EL (cell line): ENCODE results near the gene SMC1B.
"Not testable (repeated sequence)": the region's sequence is repeated elsewhere in the genome, so short reads cannot be mapped to it uniquely, and the experiment has no call there.

Experiments
- DNase-seq: peaks from one replicate; pipeline ENCODE4 v3.0.0-alpha.2; 2016

SMC1B gene, protein sequence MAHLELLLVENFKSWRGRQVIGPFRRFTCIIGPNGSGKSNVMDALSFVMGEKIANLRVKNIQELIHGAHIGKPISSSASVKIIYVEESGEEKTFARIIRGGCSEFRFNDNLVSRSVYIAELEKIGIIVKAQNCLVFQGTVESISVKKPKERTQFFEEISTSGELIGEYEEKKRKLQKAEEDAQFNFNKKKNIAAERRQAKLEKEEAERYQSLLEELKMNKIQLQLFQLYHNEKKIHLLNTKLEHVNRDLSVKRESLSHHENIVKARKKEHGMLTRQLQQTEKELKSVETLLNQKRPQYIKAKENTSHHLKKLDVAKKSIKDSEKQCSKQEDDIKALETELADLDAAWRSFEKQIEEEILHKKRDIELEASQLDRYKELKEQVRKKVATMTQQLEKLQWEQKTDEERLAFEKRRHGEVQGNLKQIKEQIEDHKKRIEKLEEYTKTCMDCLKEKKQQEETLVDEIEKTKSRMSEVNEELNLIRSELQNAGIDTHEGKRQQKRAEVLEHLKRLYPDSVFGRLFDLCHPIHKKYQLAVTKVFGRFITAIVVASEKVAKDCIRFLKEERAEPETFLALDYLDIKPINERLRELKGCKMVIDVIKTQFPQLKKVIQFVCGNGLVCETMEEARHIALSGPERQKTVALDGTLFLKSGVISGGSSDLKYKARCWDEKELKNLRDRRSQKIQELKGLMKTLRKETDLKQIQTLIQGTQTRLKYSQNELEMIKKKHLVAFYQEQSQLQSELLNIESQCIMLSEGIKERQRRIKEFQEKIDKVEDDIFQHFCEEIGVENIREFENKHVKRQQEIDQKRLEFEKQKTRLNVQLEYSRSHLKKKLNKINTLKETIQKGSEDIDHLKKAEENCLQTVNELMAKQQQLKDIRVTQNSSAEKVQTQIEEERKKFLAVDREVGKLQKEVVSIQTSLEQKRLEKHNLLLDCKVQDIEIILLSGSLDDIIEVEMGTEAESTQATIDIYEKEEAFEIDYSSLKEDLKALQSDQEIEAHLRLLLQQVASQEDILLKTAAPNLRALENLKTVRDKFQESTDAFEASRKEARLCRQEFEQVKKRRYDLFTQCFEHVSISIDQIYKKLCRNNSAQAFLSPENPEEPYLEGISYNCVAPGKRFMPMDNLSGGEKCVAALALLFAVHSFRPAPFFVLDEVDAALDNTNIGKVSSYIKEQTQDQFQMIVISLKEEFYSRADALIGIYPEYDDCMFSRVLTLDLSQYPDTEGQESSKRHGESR

DNA sequence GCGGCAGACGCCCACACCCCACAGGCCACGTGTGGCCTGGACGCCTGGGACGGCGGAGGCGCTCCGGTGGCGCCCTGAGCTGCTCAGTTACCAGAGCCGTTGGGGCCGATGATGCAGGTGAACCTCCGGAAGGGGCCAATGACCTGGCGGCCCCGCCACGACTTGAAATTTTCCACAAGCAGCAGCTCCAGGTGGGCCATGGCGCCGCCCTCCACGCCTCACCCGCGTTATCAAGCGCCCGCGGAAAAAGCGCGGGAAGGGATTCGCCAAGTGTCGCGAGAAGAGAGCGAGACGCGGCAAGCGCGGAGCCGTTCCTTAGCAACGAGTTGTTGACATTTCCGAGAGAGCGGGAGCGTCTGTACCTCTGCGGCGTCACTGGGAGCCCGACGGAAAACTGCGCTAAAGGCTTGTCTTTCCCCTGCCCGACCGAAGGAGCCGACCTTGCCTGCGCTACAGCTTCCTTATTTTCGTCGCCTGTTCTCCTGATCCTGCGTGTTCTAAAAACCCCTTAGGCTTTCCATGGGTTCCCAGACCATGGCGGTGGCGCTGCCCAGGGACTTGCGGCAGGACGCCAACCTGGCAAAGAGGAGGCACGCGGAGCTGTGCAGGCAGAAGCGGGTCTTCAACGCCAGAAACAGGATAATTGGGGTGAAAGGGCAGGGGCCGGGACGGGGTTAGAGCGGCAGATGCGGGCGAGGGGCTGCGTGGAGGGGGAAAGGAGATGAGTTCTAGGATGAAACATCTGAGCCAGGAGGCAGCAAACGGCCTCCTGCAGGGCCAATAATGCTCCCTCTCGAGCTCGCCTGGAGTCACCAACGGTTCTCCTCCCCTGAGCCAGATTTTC, at the start of gene SMC1B, which contains the start of gene RIBC2:
Gene SMC1B (minus strand): TSS at position 232 of the 844 bp plus-strand sequence. CDS start 32 bp downstream, at position 200.
Gene RIBC2 (plus strand): TSS at position 326 of the 844 bp plus-strand sequence. CDS start 194 bp downstream, at position 520.
- peak; percentile 85 for DNase-seq

GRCh38 chr22:45462034-45462655, 48.7 kb upstream of the SMC1B start:
- no peak for DNase-seq

GRCh38 chr22:45460288-45461109, 47.1 kb upstream of the SMC1B start:
- DNase-seq: no peak

DNA sequence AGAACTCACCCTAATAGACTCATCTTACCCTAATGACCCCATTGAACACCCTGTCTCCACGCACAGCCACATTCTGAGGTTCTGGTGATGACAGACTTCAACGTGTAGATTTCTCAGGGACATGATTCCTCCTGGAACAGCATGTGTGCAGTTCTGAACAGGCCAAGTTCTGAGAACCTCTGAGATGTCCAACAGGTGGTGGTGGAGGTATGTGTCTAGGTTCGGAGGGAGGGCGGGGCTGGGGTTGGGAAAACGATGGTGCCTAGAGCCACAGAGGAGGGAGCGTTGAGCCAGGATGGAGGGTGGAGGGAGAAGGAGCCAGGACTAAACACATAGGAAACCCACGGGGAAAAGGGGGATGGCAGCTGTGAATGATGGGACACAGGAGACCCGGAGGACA, 45.8 kb upstream of the SMC1B start:
- DNase-seq: no peak

- DNase-seq: no peak
Observed at GRCh38 chr22:45458532-45458931, 45.1 kb upstream of the SMC1B start.

GRCh38 chr22:45456811-45457210, 43.4 kb upstream of the SMC1B start:
- no peak for DNase-seq

GRCh38 chr22:45455621-45456020, 42.2 kb upstream of the SMC1B start:
- no peak for DNase-seq

DNA sequence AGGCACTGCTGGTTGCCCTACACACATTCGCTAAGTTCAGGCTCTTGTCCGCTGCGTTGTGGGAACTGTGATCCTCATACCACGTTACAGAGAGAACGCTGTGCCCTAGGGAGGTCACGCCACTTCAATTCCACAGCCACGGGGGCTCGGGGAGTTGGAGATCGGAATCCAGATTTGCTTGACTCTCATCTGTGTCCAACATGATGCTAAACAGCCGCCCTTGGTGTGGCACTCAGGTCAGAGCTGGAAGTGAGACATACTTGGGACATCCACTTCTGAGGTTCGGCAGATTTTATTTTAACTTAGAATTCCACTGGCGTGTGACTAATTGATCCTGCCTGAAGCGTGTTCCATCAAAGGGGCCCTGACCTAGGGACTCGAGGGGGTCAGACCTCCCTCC, 41.8 kb upstream of the SMC1B start:
- DNase-seq: peak; percentile 42

DNA sequence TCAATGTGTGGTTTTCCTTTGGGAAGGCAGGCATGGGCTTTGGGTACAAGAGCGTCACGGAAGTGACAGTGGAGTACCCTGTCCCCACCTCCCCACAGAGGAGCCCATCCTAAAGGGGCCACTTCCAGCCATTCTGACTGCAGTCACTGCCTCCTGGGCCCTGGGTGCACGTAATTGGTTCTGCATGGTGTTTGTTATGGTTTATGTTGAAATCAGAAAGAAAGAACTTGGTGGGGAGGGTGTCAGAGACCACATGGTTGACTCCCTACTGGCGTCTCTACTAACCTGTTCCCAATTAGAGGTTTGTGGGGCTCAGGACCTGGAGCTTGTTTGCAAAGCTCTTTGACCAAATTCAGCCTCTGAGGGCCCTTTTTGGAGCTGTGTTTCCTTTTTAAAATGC, 40.9 kb upstream of the SMC1B start:
- DNase-seq: peak; percentile 49

- DNase-seq: no peak
Observed at GRCh38 chr22:45453764-45454163, 40.4 kb upstream of the SMC1B start.

DNA sequence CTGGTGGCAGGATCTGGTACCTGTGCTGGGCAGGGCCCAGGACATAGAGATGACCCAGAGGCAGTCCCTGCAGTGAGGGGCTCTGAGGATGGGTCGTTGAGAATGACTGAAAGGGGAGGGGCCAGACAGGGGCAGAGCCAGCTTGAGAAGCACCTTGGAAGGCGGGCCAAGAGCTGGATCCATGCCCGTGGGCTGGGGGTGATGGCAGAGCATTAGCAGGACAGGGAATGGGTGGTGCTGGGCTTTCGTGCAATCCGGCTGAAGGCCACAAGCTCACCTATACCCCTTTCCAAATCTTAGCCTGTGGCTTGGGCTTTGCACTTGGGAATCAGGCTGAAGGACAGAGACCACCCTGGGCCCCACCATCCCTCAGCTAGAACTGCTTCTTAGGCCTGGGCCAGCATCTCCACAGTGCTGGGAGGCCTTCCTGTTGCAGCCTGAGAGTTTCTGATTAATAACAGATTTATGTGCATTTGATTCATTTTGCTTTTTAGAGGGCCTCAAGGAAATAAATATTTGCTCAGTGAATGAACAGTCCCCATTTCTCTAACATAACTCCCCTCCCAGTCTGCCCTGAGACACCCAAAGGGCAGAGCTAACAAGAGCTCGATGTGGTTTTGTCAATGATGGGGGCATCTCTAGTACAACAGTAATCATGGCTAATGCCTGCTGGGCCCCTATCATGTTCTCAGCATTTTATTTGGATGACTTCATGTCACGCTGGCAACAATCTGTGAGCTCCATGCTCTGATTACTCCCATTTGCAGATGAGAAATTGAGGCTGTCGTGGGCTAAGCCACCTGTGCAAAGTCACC, 39.4 kb upstream of the SMC1B start:
- DNase-seq: peak; percentile 85

DNA sequence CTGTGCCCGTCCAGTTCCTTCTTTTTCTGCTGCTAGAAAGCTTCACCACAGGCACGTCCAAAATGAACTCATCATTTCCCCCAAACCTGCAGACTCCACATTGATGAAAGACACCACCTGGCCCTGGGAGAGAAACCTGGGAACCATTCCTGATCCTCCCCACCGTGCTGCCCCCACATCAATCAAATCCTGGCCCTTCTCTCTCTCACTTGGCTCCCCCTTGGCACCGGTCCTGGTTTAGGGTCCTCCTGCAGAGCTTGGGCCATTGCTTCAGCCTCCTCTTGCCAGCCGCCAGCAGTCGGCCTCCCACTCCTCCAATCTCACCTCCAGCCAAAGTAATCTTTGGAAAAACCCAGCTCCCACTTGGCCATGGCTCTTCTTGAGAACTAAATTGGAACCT, 38.6 kb upstream of the SMC1B start:
- DNase-seq: no peak

GRCh38 chr22:45450921-45451651, 37.7 kb upstream of the SMC1B start:
- peak; percentile 88 for DNase-seq

- DNase-seq: no peak
Observed at GRCh38 chr22:45450101-45450785, 36.8 kb upstream of the SMC1B start.

GRCh38 chr22:45449442-45449841, 36.0 kb upstream of the SMC1B start:
- not testable (repeated sequence) for DNase-seq

DNA sequence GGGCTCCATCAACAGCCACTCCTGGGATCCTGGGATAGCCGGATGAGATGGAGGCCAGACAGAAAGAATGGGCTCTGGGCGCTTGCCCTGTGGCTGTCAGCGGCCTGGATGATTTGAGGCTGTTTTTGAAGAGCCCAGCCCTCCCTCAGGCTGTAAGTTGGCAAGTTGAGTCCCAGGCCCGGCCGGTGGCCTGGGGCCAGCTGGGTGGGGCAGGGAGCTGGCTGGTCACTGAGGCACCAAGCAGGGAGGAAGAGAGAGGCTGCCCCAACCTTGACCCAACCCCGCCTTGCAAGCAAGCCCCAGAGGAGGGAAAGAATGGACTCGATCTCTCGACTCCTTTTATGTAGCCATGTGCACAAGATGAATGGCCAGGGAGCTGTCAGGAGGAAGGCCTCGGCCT, 35.0 kb upstream of the SMC1B start:
- DNase-seq: no peak

DNA sequence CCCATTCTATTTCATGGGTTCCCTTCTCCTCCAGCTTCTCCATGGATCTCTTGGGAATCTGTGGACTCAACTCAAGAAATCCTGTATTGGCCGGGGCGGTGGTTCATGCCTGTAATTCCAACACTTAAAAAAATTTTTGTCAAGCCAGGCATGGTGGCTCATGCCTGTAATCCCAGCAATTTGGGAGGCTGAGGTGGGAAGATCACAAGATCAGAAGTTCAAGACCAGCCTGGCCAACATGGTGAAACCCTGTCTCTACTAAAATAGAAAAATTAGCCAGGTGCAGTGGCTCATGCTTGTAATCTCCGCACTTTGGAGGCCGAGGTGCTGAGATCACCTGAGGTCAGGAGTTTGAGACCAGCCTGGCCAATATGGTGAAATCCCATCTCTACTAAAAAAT, 34.2 kb upstream of the SMC1B start:
- not testable (repeated sequence) for DNase-seq

DNA sequence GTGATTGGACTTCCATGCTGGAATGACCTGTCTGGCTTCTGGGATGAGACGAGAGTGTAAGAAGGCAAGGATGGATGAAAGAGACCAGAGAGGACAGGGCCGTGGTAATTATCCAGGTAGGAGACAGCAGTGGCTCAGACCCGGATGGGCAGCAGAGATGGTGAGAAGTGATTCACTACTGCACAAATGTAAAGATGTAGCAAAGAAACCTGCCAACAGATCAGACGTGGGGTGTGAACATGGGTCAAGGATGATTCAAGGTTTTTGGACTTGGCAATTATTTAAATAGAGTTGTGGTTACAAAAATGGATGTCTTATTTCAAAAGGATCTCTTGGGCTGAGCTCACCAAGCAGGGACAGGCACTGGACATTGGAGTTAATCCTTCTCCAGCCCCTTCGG, 32.8 kb upstream of the SMC1B start:
- DNase-seq: no peak
